HEK293 (cell line): ENCODE data around the gene TTN.

Experiments used
- CTCF ChIA-PET: fragments of 350-600 bp; formaldehyde crosslinking; extraction: SDS; loops from one replicate; lab custom pipeline; 2021; ENCODE audit warnings: antibody characterized with exemption; lab: Yijun Ruan, JAX
- POLR2A ChIA-PET: fragments of 300-600 bp; formaldehyde crosslinking; extraction: SDS; loops from one replicate; lab custom pipeline; 2020; ENCODE audit warnings: antibody characterized with exemption, inconsistent platforms; lab: Yijun Ruan, JAX
- H3K27ac ChIP-seq: fragments of 200-500 bp; sonication (Bioruptor generic); 2 replicates; pipeline ENCODE4 v1.5.1; 2014; ENCODE audit warnings: low read depth, low read length, control low read depth, inconsistent platforms; ENCODE audit errors: extremely low read depth
- H3K36me3 ChIP-seq, 2 experiments: fragments of 200-500 bp in 1 of 2; sonication (Bioruptor generic) in 1 of 2; 1 replicate in 1 of 2; 2 replicates in 1 of 2; pipeline ENCODE4 v1.5.1; 2014 to 2017; ENCODE audit warnings: inconsistent platforms in 2 of 2, low read length in 2 of 2; ENCODE audit not compliant: control insufficient read depth in 2 of 2, insufficient read depth in 1 of 2
- H3K4me1 ChIP-seq: fragments of 200-500 bp; sonication (Bioruptor generic); 2 replicates; pipeline ENCODE4 v1.5.1; 2014; ENCODE audit warnings: mild to moderate bottlenecking, low read length, inconsistent platforms; ENCODE audit not compliant: control insufficient read depth, insufficient read depth
- H3K4me3 ChIP-seq: 2 replicates; pipeline ENCODE4 v1.5.1; 2011; ENCODE audit warnings: low read depth, mild to moderate bottlenecking, control low read depth, low read length, moderate library complexity
- H3K9me3 ChIP-seq: fragments of 200-500 bp; sonication (Bioruptor generic); 2 replicates; pipeline ENCODE4 v1.5.1; 2014; ENCODE audit warnings: low read depth, low read length, inconsistent platforms; ENCODE audit not compliant: control insufficient read depth, insufficient read depth
- KLF1 ChIP-seq: fragments of 450-650 bp; formaldehyde crosslinking; IDR thresholded peaks from 2 replicates; pipeline ENCODE4 v1.5.1; 2016; ENCODE audit warnings: missing biosample characterization, missing genetic modification characterization
- KLF17 ChIP-seq: fragments of 450-650 bp; formaldehyde crosslinking; IDR thresholded peaks from 2 replicates; pipeline ENCODE4 v1.5.1; 2016; ENCODE audit warnings: missing biosample characterization, missing genetic modification characterization
- KLF8 ChIP-seq: fragments of 450-650 bp; formaldehyde crosslinking; IDR thresholded peaks from 2 replicates; pipeline ENCODE4 v1.5.1; 2016; ENCODE audit warnings: missing biosample characterization, missing genetic modification characterization
- MYNN ChIP-seq: fragments of 450-650 bp; formaldehyde crosslinking; IDR thresholded peaks from 2 replicates; pipeline ENCODE4 v1.5.1; 2016; ENCODE audit warnings: missing biosample characterization, missing genetic modification characterization, borderline replicate concordance
- ZBTB44 ChIP-seq: fragments of 450-650 bp; IDR thresholded peaks from 2 replicates; pipeline ENCODE4 v1.5.1; 2018; ENCODE audit warnings: missing biosample characterization, mild to moderate bottlenecking, missing genetic modification characterization
- ZNF138 ChIP-seq: fragments of 450-650 bp; formaldehyde crosslinking; IDR thresholded peaks from 2 replicates; pipeline ENCODE4 v1.5.1; 2016; ENCODE audit warnings: missing biosample characterization, missing genetic modification characterization, borderline replicate concordance
- ZNF140 ChIP-seq: fragments of 450-650 bp; formaldehyde crosslinking; IDR thresholded peaks from 2 replicates; pipeline ENCODE4 v1.5.1; 2016; ENCODE audit warnings: missing biosample characterization, missing genetic modification characterization
- ZNF155 ChIP-seq: fragments of 450-650 bp; formaldehyde crosslinking; IDR thresholded peaks from 2 replicates; pipeline ENCODE4 v1.5.1; 2016; ENCODE audit warnings: missing biosample characterization, missing genetic modification characterization
- ZNF16 ChIP-seq: fragments of 450-650 bp; formaldehyde crosslinking; IDR thresholded peaks from 2 replicates; pipeline ENCODE4 v1.5.1; 2016; ENCODE audit warnings: low read depth, missing biosample characterization, missing genetic modification characterization
- ZNF174 ChIP-seq: fragments of 450-650 bp; formaldehyde crosslinking; IDR thresholded peaks from 2 replicates; pipeline ENCODE4 v1.5.0; 2017; ENCODE audit warnings: missing biosample characterization, mild to moderate bottlenecking, missing genetic modification characterization
- ZNF19 ChIP-seq: fragments of 450-650 bp; formaldehyde crosslinking; IDR thresholded peaks from 2 replicates; pipeline ENCODE4; 2016; ENCODE audit warnings: missing biosample characterization, missing genetic modification characterization, low read depth
- ZNF221 ChIP-seq: fragments of 450-650 bp; formaldehyde crosslinking; IDR thresholded peaks from 2 replicates; pipeline ENCODE4 v1.5.1; 2017; ENCODE audit warnings: missing biosample characterization, missing genetic modification characterization, borderline replicate concordance
- ZNF223 ChIP-seq: fragments of 450-650 bp; formaldehyde crosslinking; IDR thresholded peaks from 2 replicates; pipeline ENCODE4 v1.5.1; 2016; ENCODE audit warnings: missing biosample characterization, missing genetic modification characterization
- ZNF248 ChIP-seq: fragments of 450-650 bp; formaldehyde crosslinking; IDR thresholded peaks from 2 replicates; pipeline ENCODE4 v1.5.1; 2017; ENCODE audit warnings: missing biosample characterization, missing genetic modification characterization
- ZNF266 ChIP-seq: fragments of 450-650 bp; formaldehyde crosslinking; IDR thresholded peaks from 2 replicates; pipeline ENCODE4 v1.5.1; 2016; ENCODE audit warnings: missing biosample characterization, missing genetic modification characterization, low read depth
- ZNF292 ChIP-seq: fragments of 450-650 bp; formaldehyde crosslinking; IDR thresholded peaks from 2 replicates; pipeline ENCODE4 v1.5.1; 2016; ENCODE audit warnings: low read depth, missing biosample characterization, missing genetic modification characterization, borderline replicate concordance
- ZNF391 ChIP-seq: fragments of 450-650 bp; formaldehyde crosslinking; IDR thresholded peaks from 2 replicates; pipeline ENCODE4 v1.5.1; 2016; ENCODE audit warnings: low read depth, missing biosample characterization, missing genetic modification characterization, borderline replicate concordance
- ZNF555 ChIP-seq: fragments of 450-650 bp; formaldehyde crosslinking; conservative IDR thresholded peaks from 2 replicates; pipeline ENCODE4 v1.5.1; 2017; ENCODE audit warnings: missing biosample characterization, mild to moderate bottlenecking, missing genetic modification characterization, inconsistent platforms
- ZNF596 ChIP-seq: fragments of 450-650 bp; IDR thresholded peaks from 2 replicates; pipeline ENCODE4 v1.5.0; 2018; ENCODE audit warnings: missing biosample characterization, mild to moderate bottlenecking, missing genetic modification characterization, moderate library complexity
- ZNF610 ChIP-seq: fragments of 450-650 bp; formaldehyde crosslinking; IDR thresholded peaks from 2 replicates; pipeline ENCODE4 v1.5.1; 2016; ENCODE audit warnings: missing biosample characterization, missing genetic modification characterization, borderline replicate concordance
- ZNF621 ChIP-seq: fragments of 450-650 bp; formaldehyde crosslinking; IDR thresholded peaks from 2 replicates; pipeline ENCODE4 v1.5.1; 2017; ENCODE audit warnings: missing biosample characterization, missing genetic modification characterization
- ZNF704 ChIP-seq: fragments of 450-650 bp; formaldehyde crosslinking; IDR thresholded peaks from 2 replicates; pipeline ENCODE4 v1.5.1; 2016; ENCODE audit warnings: missing biosample characterization, missing genetic modification characterization
- ZNF785 ChIP-seq: fragments of 450-650 bp; formaldehyde crosslinking; IDR thresholded peaks from 2 replicates; pipeline ENCODE4 v1.5.1; 2016; ENCODE audit warnings: missing biosample characterization, missing genetic modification characterization
- TF ChIP-seq, protein P1 (sequence below): fragments of 450-650 bp; formaldehyde crosslinking; optimal IDR thresholded peaks from 2 replicates; pipeline ENCODE3; 2016; ENCODE audit warnings: missing biosample characterization, mild to moderate bottlenecking, missing genetic modification characterization
- TF ChIP-seq, protein P2 (sequence below): fragments of 450-650 bp; formaldehyde crosslinking; IDR thresholded peaks from 2 replicates; pipeline ENCODE4 v1.5.1; 2017; ENCODE audit warnings: missing biosample characterization, mild to moderate bottlenecking, missing genetic modification characterization, moderate library complexity

The TTN gene

DNA sequence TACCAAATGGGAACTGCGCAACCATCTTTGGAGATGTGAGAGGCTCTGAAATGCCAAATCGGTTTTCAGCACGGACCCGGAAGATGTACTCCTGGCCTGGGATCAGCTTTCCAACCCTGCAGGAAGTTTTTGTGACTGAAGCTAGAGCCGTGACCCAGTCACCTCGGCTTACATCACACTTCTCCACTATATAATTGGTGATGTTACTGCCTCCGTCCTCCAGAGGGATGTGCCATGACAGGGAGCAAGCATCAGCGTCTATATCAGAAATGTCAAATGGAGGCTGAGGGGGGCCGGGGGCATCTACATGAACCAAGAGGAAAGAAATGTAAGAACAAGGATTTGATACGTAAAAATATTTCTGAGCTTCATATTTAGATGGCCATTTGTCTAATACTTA, 222.6 kb downstream of the TTN start:
- Histone ChIP-seq H3K9me3 (no peaks in the 10 kb centered on the region), H3K27ac (no peak overlapping the region), H3K4me3 (no peak overlapping the region), H3K36me3 (peaks cover 0 to 21% of the 10 kb centered on the region in 2 experiments; a peak in 1 of 3 replicates), H3K4me1 (no peaks in the 10 kb centered on the region)
- TF ChIP-seq, protein P1, sequence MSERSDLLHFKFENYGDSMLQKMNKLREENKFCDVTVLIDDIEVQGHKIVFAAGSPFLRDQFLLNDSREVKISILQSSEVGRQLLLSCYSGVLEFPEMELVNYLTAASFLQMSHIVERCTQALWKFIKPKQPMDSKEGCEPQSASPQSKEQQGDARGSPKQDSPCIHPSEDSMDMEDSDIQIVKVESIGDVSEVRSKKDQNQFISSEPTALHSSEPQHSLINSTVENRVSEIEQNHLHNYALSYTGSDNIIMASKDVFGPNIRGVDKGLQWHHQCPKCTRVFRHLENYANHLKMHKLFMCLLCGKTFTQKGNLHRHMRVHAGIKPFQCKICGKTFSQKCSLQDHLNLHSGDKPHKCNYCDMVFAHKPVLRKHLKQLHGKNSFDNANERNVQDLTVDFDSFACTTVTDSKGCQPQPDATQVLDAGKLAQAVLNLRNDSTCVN = no peak
- TF ChIP-seq ZNF555 (tag by site-specific recombination) (no peak), ZNF391 (no peak), ZNF221 (tag by site-specific recombination) (no peak), ZNF266 (no peak), ZNF610 (tag by site-specific recombination) (no peak)
- ChIA-PET CTCF (no interaction called here), POLR2A (no interaction called here)

GRCh38 chr2:178579006-178579405, 228.2 kb downstream of the TTN start:
- Histone ChIP-seq H3K4me3 (no peak overlapping the region), H3K27ac (no peak overlapping the region), H3K9me3 (no peaks in the 10 kb centered on the region), H3K4me1 (no peaks in the 10 kb centered on the region), H3K36me3 (peaks cover 0 to 57% of the 10 kb centered on the region in 2 experiments; a peak in 1 of 3 replicates)
- ChIA-PET POLR2A (no interaction called here), CTCF (no interaction called here)
- TF ChIP-seq, protein P2, sequence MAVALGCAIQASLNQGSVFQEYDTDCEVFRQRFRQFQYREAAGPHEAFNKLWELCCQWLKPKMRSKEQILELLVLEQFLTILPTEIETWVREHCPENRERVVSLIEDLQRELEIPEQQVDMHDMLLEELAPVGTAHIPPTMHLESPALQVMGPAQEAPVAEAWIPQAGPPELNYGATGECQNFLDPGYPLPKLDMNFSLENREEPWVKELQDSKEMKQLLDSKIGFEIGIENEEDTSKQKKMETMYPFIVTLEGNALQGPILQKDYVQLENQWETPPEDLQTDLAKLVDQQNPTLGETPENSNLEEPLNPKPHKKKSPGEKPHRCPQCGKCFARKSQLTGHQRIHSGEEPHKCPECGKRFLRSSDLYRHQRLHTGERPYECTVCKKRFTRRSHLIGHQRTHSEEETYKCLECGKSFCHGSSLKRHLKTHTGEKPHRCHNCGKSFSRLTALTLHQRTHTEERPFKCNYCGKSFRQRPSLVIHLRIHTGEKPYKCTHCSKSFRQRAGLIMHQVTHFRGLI (tag by site-specific recombination) = no peak
- TF ChIP-seq KLF1 = no peak

DNA sequence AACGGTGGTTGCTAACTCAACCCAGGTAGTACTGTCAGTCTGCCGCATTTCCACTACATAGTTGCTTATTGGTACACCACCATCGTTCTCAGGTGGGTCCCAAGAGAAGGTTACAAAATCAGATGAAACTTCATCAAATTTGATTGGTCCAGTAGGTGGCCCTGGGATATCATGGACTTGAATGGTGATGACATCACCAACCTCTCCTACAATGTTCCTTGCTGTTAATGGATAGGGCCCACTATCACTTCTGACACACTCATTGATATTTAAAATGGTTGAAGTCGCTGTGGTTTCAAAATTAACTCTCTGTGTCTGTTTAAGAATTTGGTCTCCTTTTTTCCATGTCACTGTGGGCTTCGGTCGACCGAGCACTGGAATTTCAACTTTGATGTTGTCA, 232.4 kb downstream of the TTN start:
- Histone ChIP-seq H3K4me1 (no peaks in the 10 kb centered on the region), H3K36me3 (peaks cover 0 to 90% of the 10 kb centered on the region in 2 experiments; a peak in 1 of 3 replicates), H3K27ac (no peak overlapping the region), H3K9me3 (no peaks in the 10 kb centered on the region), H3K4me3 (no peak overlapping the region)
- POLR2A ChIA-PET = no interaction called here
- CTCF ChIA-PET = no interaction called here
- TF ChIP-seq ZNF138 (tag by site-specific recombination) (no peak), ZNF292 (tag by site-specific recombination) (no peak), ZNF140 (tag by site-specific recombination) (no peak), MYNN (tag by site-specific recombination) (no peak), ZBTB44 (no peak), ZNF16 (tag by site-specific recombination) (no peak), ZNF19 (no peak), ZNF785 (no peak), ZNF704 (no peak), KLF17 (tag by site-specific recombination) (no peak), ZNF248 (tag by site-specific recombination) (no peak), ZNF223 (tag by site-specific recombination) (no peak), ZNF174 (tag by site-specific recombination) (no peak), ZNF155 (tag by site-specific recombination) (no peak), KLF8 (no peak), ZNF621 (tag by site-specific recombination) (no peak), ZNF596 (tag by site-specific recombination) (no peak)
